H1 (cell line): Measurements from ENCODE around the gene WFDC5. TPM values are rescaled to one million over a fixed set of nuclear protein-coding genes. Genes with fewer than 3 reads are reported as not detected.

Source experiments
- ASH2L ChIP-seq: fragments of 200-600, 300-600 bp; sonication (generic); IDR thresholded peaks from one replicate; pipeline ENCODE4 v1.7.1; 2017; ENCODE audit warnings: low read length
- BCL11A ChIP-seq, 2 experiments: IDR thresholded peaks; one replicate each; pipeline ENCODE4 v1.6.1; 2011; ENCODE audit warnings: low read depth in 2 of 2, low read length in 2 of 2, mild to moderate bottlenecking in 2 of 2
- CREB1 ChIP-seq: IDR thresholded peaks from 2 replicates; pipeline ENCODE4 v1.6.1; 2012; ENCODE audit warnings: inconsistent platforms
- MAFK ChIP-seq: IDR thresholded peaks from 2 replicates; pipeline ENCODE4 v1.6.1; 2012; ENCODE audit warnings: low read depth, mild to moderate bottlenecking, improper control_type of control experiment, low read length
- NANOG ChIP-seq: IDR thresholded peaks from 2 replicates; pipeline ENCODE4 v1.6.1; 2011; ENCODE audit warnings: low read length, low read depth, mild to moderate bottlenecking, inconsistent platforms; ENCODE audit not compliant: insufficient read depth, poor library complexity, severe bottlenecking
- RAD21 ChIP-seq, 2 experiments: IDR thresholded peaks in 1 of 2; conservative IDR thresholded peaks in 1 of 2; 2 replicates each; pipeline ENCODE4 v1.6.1; 2011; ENCODE audit warnings: low read depth in 2 of 2, low read length in 2 of 2, improper control_type of control experiment in 1 of 2, inconsistent platforms in 1 of 2, mild to moderate bottlenecking in 1 of 2, moderate library complexity in 1 of 2
- SIX5 ChIP-seq: IDR thresholded peaks from 2 replicates; pipeline ENCODE4 v1.6.1; 2011; ENCODE audit warnings: mild to moderate bottlenecking, low read depth, low read length
- SP4 ChIP-seq: IDR thresholded peaks from 2 replicates; pipeline ENCODE4 v1.6.1; 2012; ENCODE audit warnings: low read length, inconsistent platforms
- TAF1 ChIP-seq: IDR thresholded peaks from 2 replicates; pipeline ENCODE4 v1.6.1; 2011; ENCODE audit warnings: mild to moderate bottlenecking, low read depth, low read length
- polyA plus RNA-seq, 7 experiments: library from polyadenylated mRNA; depleted of rRNA in 3 of 7; stranded (reverse) in 5 of 7; unstranded in 2 of 7; fragments of >200 nt in 5 of 7; fragments of 200-250 nt in 2 of 7; gene quantifications; 1 replicate in 5 of 7; 2 replicates in 1 of 7; 4 replicates in 1 of 7; pipeline versions ENCODE4 v1.2.1 to v1.2.3, GENCODE V29; 2011 to 2013; ENCODE audit warnings: missing spikeins in 2 of 7, mixed read lengths in 2 of 7
- total RNA-seq: library from RNA; stranded (reverse); fragmentation: NEBNext Ultra II Directional; extraction: Animal tissue kit (Norgen Biotek cat#: 25700); gene quantifications from 2 replicates; pipeline ENCODE4 v1.2.1, GENCODE V29; 2021
- TF ChIP-seq, protein P1 (sequence below): fragments of 300-600 bp; sonication (generic); IDR thresholded peaks from 2 replicates; pipeline ENCODE4 v1.7.1; 2012; ENCODE audit warnings: low read length, moderate library complexity, mild to moderate bottlenecking, inconsistent platforms; ENCODE audit not compliant: insufficient replicate concordance
- TF ChIP-seq, protein P2 (sequence below): IDR thresholded peaks from 2 replicates; pipeline ENCODE4 v1.6.1; 2012; ENCODE audit warnings: low read length, inconsistent platforms

Gene WFDC5
- total and polyA plus RNA-seq, 2 of the 8 experiments (the other 6 are each of a cell fraction or from before 2014, with no cell fraction given), result not detected

DNA sequence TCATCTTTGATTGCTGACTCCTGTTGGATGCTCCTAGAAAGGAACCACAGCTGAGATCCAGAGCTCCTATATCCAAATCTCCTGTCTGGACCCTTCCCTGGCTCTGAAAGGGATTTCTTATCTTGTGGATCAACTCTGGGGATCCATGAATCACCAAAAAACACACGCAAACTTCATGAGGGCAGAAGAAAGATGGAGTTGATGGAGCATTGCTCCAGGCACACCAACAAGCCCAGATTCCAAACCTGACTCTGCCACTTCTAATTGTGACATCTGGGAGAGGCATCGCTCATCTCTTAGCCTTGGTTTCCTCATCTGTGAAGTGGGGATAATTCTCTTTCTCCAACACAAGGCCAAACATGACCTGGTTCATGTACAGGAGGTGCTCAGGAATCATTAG is 20.8 kb downstream of the WFDC5 start (continued):
- TF ChIP-seq, protein P1, sequence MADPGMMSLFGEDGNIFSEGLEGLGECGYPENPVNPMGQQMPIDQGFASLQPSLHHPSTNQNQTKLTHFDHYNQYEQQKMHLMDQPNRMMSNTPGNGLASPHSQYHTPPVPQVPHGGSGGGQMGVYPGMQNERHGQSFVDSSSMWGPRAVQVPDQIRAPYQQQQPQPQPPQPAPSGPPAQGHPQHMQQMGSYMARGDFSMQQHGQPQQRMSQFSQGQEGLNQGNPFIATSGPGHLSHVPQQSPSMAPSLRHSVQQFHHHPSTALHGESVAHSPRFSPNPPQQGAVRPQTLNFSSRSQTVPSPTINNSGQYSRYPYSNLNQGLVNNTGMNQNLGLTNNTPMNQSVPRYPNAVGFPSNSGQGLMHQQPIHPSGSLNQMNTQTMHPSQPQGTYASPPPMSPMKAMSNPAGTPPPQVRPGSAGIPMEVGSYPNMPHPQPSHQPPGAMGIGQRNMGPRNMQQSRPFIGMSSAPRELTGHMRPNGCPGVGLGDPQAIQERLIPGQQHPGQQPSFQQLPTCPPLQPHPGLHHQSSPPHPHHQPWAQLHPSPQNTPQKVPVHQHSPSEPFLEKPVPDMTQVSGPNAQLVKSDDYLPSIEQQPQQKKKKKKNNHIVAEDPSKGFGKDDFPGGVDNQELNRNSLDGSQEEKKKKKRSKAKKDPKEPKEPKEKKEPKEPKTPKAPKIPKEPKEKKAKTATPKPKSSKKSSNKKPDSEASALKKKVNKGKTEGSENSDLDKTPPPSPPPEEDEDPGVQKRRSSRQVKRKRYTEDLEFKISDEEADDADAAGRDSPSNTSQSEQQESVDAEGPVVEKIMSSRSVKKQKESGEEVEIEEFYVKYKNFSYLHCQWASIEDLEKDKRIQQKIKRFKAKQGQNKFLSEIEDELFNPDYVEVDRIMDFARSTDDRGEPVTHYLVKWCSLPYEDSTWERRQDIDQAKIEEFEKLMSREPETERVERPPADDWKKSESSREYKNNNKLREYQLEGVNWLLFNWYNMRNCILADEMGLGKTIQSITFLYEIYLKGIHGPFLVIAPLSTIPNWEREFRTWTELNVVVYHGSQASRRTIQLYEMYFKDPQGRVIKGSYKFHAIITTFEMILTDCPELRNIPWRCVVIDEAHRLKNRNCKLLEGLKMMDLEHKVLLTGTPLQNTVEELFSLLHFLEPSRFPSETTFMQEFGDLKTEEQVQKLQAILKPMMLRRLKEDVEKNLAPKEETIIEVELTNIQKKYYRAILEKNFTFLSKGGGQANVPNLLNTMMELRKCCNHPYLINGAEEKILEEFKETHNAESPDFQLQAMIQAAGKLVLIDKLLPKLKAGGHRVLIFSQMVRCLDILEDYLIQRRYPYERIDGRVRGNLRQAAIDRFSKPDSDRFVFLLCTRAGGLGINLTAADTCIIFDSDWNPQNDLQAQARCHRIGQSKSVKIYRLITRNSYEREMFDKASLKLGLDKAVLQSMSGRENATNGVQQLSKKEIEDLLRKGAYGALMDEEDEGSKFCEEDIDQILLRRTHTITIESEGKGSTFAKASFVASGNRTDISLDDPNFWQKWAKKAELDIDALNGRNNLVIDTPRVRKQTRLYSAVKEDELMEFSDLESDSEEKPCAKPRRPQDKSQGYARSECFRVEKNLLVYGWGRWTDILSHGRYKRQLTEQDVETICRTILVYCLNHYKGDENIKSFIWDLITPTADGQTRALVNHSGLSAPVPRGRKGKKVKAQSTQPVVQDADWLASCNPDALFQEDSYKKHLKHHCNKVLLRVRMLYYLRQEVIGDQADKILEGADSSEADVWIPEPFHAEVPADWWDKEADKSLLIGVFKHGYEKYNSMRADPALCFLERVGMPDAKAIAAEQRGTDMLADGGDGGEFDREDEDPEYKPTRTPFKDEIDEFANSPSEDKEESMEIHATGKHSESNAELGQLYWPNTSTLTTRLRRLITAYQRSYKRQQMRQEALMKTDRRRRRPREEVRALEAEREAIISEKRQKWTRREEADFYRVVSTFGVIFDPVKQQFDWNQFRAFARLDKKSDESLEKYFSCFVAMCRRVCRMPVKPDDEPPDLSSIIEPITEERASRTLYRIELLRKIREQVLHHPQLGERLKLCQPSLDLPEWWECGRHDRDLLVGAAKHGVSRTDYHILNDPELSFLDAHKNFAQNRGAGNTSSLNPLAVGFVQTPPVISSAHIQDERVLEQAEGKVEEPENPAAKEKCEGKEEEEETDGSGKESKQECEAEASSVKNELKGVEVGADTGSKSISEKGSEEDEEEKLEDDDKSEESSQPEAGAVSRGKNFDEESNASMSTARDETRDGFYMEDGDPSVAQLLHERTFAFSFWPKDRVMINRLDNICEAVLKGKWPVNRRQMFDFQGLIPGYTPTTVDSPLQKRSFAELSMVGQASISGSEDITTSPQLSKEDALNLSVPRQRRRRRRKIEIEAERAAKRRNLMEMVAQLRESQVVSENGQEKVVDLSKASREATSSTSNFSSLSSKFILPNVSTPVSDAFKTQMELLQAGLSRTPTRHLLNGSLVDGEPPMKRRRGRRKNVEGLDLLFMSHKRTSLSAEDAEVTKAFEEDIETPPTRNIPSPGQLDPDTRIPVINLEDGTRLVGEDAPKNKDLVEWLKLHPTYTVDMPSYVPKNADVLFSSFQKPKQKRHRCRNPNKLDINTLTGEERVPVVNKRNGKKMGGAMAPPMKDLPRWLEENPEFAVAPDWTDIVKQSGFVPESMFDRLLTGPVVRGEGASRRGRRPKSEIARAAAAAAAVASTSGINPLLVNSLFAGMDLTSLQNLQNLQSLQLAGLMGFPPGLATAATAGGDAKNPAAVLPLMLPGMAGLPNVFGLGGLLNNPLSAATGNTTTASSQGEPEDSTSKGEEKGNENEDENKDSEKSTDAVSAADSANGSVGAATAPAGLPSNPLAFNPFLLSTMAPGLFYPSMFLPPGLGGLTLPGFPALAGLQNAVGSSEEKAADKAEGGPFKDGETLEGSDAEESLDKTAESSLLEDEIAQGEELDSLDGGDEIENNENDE, result no peak
- TF ChIP-seq ASH2L, result no peak
- TF ChIP-seq RAD21 (IDR thresholded peaks at IDR 0.05 in 1 of 2, conservative IDR thresholded peaks at IDR 0.05 in 1 of 2; ENCODE audit: low read depth in 2 of 2, low read length in 2 of 2), result no peak
- TF ChIP-seq BCL11A (IDR thresholded peaks at IDR 0.05; ENCODE audit: low read depth in 2 of 2, low read length in 2 of 2), result no peak
- TF ChIP-seq, protein P2, sequence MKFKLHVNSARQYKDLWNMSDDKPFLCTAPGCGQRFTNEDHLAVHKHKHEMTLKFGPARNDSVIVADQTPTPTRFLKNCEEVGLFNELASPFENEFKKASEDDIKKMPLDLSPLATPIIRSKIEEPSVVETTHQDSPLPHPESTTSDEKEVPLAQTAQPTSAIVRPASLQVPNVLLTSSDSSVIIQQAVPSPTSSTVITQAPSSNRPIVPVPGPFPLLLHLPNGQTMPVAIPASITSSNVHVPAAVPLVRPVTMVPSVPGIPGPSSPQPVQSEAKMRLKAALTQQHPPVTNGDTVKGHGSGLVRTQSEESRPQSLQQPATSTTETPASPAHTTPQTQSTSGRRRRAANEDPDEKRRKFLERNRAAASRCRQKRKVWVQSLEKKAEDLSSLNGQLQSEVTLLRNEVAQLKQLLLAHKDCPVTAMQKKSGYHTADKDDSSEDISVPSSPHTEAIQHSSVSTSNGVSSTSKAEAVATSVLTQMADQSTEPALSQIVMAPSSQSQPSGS, result no peak
- TF ChIP-seq NANOG, result no peak
- no peak for TF ChIP-seq CREB1
- TF ChIP-seq TAF1, result no peak
- TF ChIP-seq MAFK, result no peak
- TF ChIP-seq SIX5, result no peak
- no peak for TF ChIP-seq SP4
